Hepatocyte (in vitro differentiated cells): ENCODE data around the gene COL15A1. TPM values are rescaled to one million over a fixed set of nuclear protein-coding genes. Genes with fewer than 3 reads are reported as not detected.

ENCODE experiments used
- DNase-seq: peaks from one replicate; pipeline ENCODE4 v3.0.0-alpha.2; 2016; ENCODE audit warnings: low spot score
- H2AFZ ChIP-seq: fragments of 200-600 bp; sonication (generic); 2 replicates; pipeline ENCODE4 v1.6.0; 2016; ENCODE audit warnings: antibody characterized with exemption, mild to moderate bottlenecking
- H3K27ac ChIP-seq: fragments of 200-600 bp; sonication (generic); 2 replicates; pipeline ENCODE4 v1.5.1; 2016; ENCODE audit warnings: mild to moderate bottlenecking
- H3K27me3 ChIP-seq: fragments of 200-600 bp; sonication (generic); 2 replicates; pipeline ENCODE4 v1.6.1; 2016
- H3K36me3 ChIP-seq: fragments of 200-600 bp; sonication (generic); replicated peaks from 2 replicates; pipeline ENCODE4 v1.5.1; 2016; ENCODE audit warnings: low read depth; ENCODE audit not compliant: insufficient read depth
- H3K4me1 ChIP-seq: fragments of 200-600 bp; sonication (generic); 2 replicates; pipeline ENCODE4 v1.5.1; 2016; ENCODE audit warnings: mild to moderate bottlenecking, moderate library complexity; ENCODE audit not compliant: insufficient read depth
- H3K4me2 ChIP-seq: fragments of 200-600 bp; sonication (generic); 2 replicates; pipeline ENCODE4 v1.6.0; 2016
- H3K4me3 ChIP-seq: fragments of 200-600 bp; sonication (generic); 2 replicates; pipeline ENCODE4 v1.5.1; 2016; ENCODE audit warnings: mild to moderate bottlenecking
- H3K79me2 ChIP-seq: fragments of 200-600 bp; sonication (generic); 2 replicates; pipeline ENCODE4 v1.6.0; 2017; ENCODE audit warnings: mild to moderate bottlenecking
- H3K9me2 ChIP-seq: fragments of 200-600 bp; sonication (generic); replicated peaks from 2 replicates; pipeline ENCODE4 v1.6.0; 2017; ENCODE audit warnings: mild to moderate bottlenecking; ENCODE audit not compliant: insufficient read depth
- H3K9me3 ChIP-seq: fragments of 200-600 bp; sonication (generic); 2 replicates; pipeline ENCODE4 v1.5.1; 2016; ENCODE audit warnings: low read depth, mild to moderate bottlenecking
- H4K20me1 ChIP-seq: fragments of 200-600 bp; sonication (generic); 2 replicates; pipeline ENCODE4 v1.6.0; 2016; ENCODE audit warnings: mild to moderate bottlenecking; ENCODE audit not compliant: insufficient read depth, poor library complexity, severe bottlenecking
- EZH2 ChIP-seq: fragments of 200-600 bp; sonication (generic); IDR thresholded peaks from 2 replicates; pipeline ENCODE4 v1.6.1; 2016; ENCODE audit warnings: antibody characterized with exemption, mild to moderate bottlenecking, borderline replicate concordance
- EZH2phosphoT487 ChIP-seq: fragments of 200-600 bp; sonication (generic); IDR thresholded peaks from one replicate; pipeline ENCODE4 v1.6.1; 2018; ENCODE audit warnings: antibody characterized with exemption, mild to moderate bottlenecking, low read depth, moderate library complexity; ENCODE audit not compliant: unreplicated experiment, severe bottlenecking
- WGBS: methylation state at CpG from one replicate; pipeline ENCODE4 v1.1.6; 2016; ENCODE audit warnings: low lambda C conversion rate; ENCODE audit errors: missing lambda C conversion rate; 5-methylcytosine and 5-hydroxymethylcytosine counted together
- polyA plus RNA-seq: library from polyadenylated mRNA; unstranded; fragments of >200 nt; fragmentation: Nextera tagmentation; extraction: Ambion mirVana; gene quantifications from 2 replicates; pipeline ENCODE4 v1.2.1, GENCODE V29; 2016
- total RNA-seq: library from RNA; depleted of rRNA; stranded (reverse); fragments of >200 nt; gene quantifications from 2 replicates; pipeline ENCODE4 v1.2.3, GENCODE V29; 2014
- TF ChIP-seq, protein P1 (sequence below): fragments of 200-600 bp; sonication (generic); IDR thresholded peaks from 2 replicates; pipeline ENCODE4 v1.5.1; 2016; ENCODE audit warnings: antibody characterized with exemption, mild to moderate bottlenecking; ENCODE audit not compliant: poor library complexity

COL15A1 gene
- total and polyA plus RNA-seq, 2 experiments from 2014 or later = 97.6 to 106 TPM

DNA sequence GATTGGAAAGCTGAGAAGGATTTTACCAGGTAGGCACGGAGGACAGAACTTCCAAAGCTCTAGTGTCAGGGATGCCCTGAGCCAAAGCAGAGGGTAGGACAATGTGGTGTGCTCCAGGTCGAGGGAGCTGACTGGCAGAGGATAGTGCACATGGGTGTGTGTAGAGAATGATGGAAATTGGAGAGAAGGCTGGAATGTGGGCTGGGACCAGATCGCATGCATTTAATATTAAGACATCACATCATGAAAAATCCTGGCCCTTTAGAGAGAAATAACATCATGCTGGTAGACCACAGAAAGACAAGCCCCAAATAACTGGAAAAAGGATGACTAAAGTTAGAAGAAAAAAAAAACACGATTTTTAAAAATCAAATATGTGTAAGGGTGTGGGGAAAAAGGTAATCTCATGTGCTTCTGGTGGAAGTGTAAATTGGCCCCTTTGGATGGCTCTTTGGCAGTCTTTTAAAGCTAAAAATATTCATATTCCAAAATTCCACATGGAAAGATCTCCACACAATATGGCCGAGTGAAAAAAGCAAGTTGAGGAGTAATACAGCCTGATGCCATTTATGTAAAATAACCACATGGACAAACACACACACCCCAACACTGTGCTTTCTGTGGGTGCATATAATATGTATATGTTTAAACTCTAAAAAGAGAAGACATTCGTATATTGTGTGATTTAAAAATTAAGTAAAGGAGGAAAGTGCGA is 94.2 kb downstream of the COL15A1 start:
- Histone ChIP-seq H4K20me1 (no peaks in the 10 kb centered on the region), H3K9me2 (no peaks in the 10 kb centered on the region), H3K9me3 (no peaks in the 10 kb centered on the region), H3K4me3 (no peak overlapping the region), H3K27me3 (no peaks in the 10 kb centered on the region), H3K79me2 (no peaks in the 10 kb centered on the region), H3K4me1 (peaks cover 22% of the 10 kb centered on the region), H2AFZ (no peak overlapping the region), H3K27ac (peak overlapping the region; percentile 85), H3K4me2 (no peak overlapping the region), H3K36me3 (no peaks in the 10 kb centered on the region)
- DNase-seq = no peak
- 85% methylated on average over 7 of the region's 7 CpGs for WGBS
- TF ChIP-seq EZH2 (no peak), EZH2phosphoT487 (no peak)
- TF ChIP-seq, protein P1, sequence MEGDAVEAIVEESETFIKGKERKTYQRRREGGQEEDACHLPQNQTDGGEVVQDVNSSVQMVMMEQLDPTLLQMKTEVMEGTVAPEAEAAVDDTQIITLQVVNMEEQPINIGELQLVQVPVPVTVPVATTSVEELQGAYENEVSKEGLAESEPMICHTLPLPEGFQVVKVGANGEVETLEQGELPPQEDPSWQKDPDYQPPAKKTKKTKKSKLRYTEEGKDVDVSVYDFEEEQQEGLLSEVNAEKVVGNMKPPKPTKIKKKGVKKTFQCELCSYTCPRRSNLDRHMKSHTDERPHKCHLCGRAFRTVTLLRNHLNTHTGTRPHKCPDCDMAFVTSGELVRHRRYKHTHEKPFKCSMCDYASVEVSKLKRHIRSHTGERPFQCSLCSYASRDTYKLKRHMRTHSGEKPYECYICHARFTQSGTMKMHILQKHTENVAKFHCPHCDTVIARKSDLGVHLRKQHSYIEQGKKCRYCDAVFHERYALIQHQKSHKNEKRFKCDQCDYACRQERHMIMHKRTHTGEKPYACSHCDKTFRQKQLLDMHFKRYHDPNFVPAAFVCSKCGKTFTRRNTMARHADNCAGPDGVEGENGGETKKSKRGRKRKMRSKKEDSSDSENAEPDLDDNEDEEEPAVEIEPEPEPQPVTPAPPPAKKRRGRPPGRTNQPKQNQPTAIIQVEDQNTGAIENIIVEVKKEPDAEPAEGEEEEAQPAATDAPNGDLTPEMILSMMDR = no peak

DNA sequence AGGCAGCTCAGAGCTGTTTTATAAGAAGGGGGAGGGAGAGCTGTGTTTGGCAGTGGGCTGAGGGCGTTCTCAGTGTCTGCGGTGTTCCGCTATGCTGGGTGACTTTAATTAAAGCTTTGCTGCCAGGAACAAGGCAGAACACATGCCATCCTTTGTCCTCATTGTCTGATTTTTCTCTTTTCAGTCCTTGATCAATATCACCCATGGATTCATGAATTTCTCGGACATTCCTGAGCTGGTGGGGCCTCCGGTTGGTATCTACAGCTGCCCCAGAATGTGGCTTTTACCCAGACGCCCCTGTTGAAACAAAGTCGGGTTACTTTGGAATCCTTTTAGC is 94.7 kb downstream of the COL15A1 start:
- no peaks in the 10 kb centered on the region for H3K27me3 ChIP-seq
- 84% methylated on average over 7 of the region's 7 CpGs for WGBS
- no peaks in the 10 kb centered on the region for H4K20me1 ChIP-seq
- H3K4me1 ChIP-seq = peaks cover 22% of the 10 kb centered on the region
- no peaks in the 10 kb centered on the region for H3K79me2 ChIP-seq
- DNase-seq = no peak
- no peaks in the 10 kb centered on the region for H3K9me3 ChIP-seq
- H3K9me2 ChIP-seq = no peaks in the 10 kb centered on the region
- H3K4me3 ChIP-seq = no peak overlapping the region
- H3K27ac ChIP-seq = peak overlapping the region; percentile 85
- H3K36me3 ChIP-seq = no peaks in the 10 kb centered on the region
- H3K4me2 ChIP-seq = no peak overlapping the region
- no peak overlapping the region for H2AFZ ChIP-seq
- TF ChIP-seq, protein P1 = no peak
- TF ChIP-seq EZH2phosphoT487 = no peak
- TF ChIP-seq EZH2 = no peak

DNA sequence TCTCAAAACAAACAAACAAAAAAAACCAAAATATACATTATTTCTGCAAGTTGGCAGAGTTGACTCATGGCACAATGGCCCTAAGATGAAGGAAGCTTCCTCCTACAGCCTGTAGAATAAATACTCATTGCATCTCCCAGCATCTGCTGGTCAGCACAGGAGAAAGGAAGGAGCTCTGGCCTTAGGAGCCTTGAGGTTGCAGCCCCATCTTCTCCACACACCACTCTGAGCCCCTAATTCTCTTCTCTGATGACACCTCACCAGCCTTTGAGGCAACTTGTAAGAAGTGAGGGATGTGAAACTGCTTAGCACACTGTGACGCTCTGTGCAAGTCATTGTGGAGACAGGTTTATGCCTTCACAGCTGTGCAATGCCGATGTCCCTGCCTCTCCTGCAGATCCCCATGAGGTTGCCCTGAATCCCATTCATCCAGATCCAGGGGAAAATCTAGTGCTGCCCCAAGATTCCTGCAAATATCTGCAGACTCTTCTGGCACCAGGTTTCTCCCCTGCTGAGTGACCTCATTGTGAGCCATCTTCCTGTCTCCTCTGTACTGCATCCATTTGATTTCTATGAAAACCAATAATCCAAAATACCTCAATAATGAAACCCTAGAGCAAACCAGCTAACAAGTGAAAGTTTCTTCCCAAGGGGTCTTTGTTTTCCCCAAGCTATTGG is 95.9 kb downstream of the COL15A1 start:
- Histone ChIP-seq H3K36me3 (no peaks in the 10 kb centered on the region), H3K4me1 (peaks cover 22% of the 10 kb centered on the region), H3K27me3 (no peaks in the 10 kb centered on the region), H4K20me1 (no peaks in the 10 kb centered on the region), H3K9me2 (no peaks in the 10 kb centered on the region), H3K4me2 (peak overlapping the region; percentile 8), H3K27ac (peak overlapping the region; percentile 85), H2AFZ (no peak overlapping the region), H3K4me3 (no peak overlapping the region), H3K79me2 (no peaks in the 10 kb centered on the region), H3K9me3 (no peaks in the 10 kb centered on the region)
- WGBS = 81% methylated on average over 2 of the region's 2 CpGs
- TF ChIP-seq EZH2 = no peak
- TF ChIP-seq, protein P1 = no peak
- TF ChIP-seq EZH2phosphoT487 = no peak
- DNase-seq = no peak
